22Rv1 (cell line): ENCODE data around the gene UPB1.

Experiments used
- CTCF ChIP-seq: fragments of 450-650 bp; IDR thresholded peaks from 2 replicates; pipeline ENCODE4 v1.5.1; 2017; ENCODE audit warnings: mild to moderate bottlenecking
- ZFX ChIP-seq: fragments of 450-650 bp; IDR thresholded peaks from 2 replicates; pipeline ENCODE4 v1.6.1; 2017; ENCODE audit warnings: antibody characterized with exemption, borderline replicate concordance

DNA sequence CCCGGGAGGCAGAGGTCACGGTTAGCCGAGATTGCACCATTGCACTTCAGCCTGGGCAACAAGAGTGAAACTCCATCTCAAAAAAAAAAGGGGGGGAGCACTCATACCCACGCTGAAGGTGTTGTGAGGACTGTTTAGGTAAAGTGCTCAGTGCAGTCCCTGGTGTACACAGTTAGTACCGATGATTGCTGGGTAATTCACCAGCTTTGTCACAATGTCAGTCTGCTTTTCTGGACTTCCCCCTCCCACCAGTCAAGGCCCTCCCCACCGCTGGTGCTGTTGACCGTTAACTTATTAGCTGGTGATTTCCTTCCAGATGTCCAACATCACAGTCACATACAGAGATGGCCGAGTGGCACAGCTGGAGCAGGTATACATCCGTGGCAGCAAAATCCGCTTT lies 72.5 kb downstream of the UPB1 start:
- TF ChIP-seq CTCF = no peak
- TF ChIP-seq ZFX = no peak
